H1 (cell line): ENCODE data around the gene MAP10. TPM values are rescaled to one million over a fixed set of nuclear protein-coding genes. Genes with fewer than 3 reads are reported as not detected.

ENCODE experiments used
- CTCF ChIA-PET: fragments of 300-600 bp; sonication (Branson Sonifier 250); formaldehyde crosslinking; loops from one replicate; lab custom pipeline; 2021; ENCODE audit not compliant: partially characterized antibody; lab: Charles Lee
- POLR2A ChIA-PET: fragments of 300-600 bp; sonication (Branson Sonifier 250); formaldehyde crosslinking; loops from one replicate; lab custom pipeline; 2021; ENCODE audit warnings: inconsistent platforms; ENCODE audit not compliant: partially characterized antibody; lab: Charles Lee
- DNase-seq, 2 experiments: peaks; one replicate each; pipeline versions ENCODE4 v3.0.0 to v3.0.0-alpha.2; 2010 to 2022; ENCODE audit warnings: low spot score in 2 of 2, low read depth in 1 of 2, mixed read lengths in 1 of 2
- FAIRE-seq: peaks from 2 replicates; lab custom pipeline; 2011; peaks lifted over from hg19 to GRCh38; lab: Jason Lieb, UNC
- H2AFZ ChIP-seq: 2 replicates; pipeline ENCODE4 v1.8.1; 2012; ENCODE audit warnings: low read length, inconsistent platforms
- H2AK5ac ChIP-seq: 2 replicates; pipeline ENCODE4 v1.6.1; 2013; ENCODE audit warnings: low read depth, low read length
- H2BK120ac ChIP-seq: replicated peaks from 2 replicates; pipeline ENCODE3; 2013; ENCODE audit warnings: low read depth, low read length, inconsistent platforms
- H2BK12ac ChIP-seq: 2 replicates; pipeline ENCODE4 v1.6.1; 2013; ENCODE audit warnings: low read depth, low read length
- H2BK15ac ChIP-seq: 2 replicates; pipeline ENCODE4 v1.6.1; 2013; ENCODE audit warnings: low read length
- H2BK20ac ChIP-seq: 2 replicates; pipeline ENCODE4 v1.6.1; 2013; ENCODE audit warnings: low read length
- H2BK5ac ChIP-seq: 2 replicates; pipeline ENCODE4 v1.6.1; 2013; ENCODE audit warnings: low read depth, low read length
- H3K14ac ChIP-seq: 2 replicates; pipeline ENCODE4 v1.6.1; 2013; ENCODE audit warnings: inconsistent platforms; ENCODE audit not compliant: insufficient read length
- H3K18ac ChIP-seq: 2 replicates; pipeline ENCODE4 v1.6.1; 2013; ENCODE audit warnings: low read length; ENCODE audit errors: extremely low read depth
- H3K23ac ChIP-seq: 2 replicates; pipeline ENCODE4 v1.6.1; 2013; ENCODE audit warnings: inconsistent platforms; ENCODE audit not compliant: insufficient read length
- H3K23me2 ChIP-seq: 2 replicates; pipeline ENCODE4 v1.6.1; 2013; ENCODE audit warnings: low read depth, low read length
- H3K27ac ChIP-seq: 2 replicates; pipeline ENCODE4 v1.6.1; 2011; ENCODE audit warnings: low read depth, low read length, inconsistent platforms
- H3K27me3 ChIP-seq, 4 experiments: replicated peaks in 1 of 4; 1 replicate in 1 of 4; 2 replicates in 3 of 4; pipeline versions ENCODE4 v1.6.1 to v1.8.1; 2011 to 2013; ENCODE audit warnings: low read length in 3 of 4, mild to moderate bottlenecking in 3 of 4, inconsistent platforms in 2 of 4, mixed read lengths in 2 of 4, moderate library complexity in 1 of 4; ENCODE audit not compliant: control insufficient read depth in 3 of 4, insufficient read depth in 3 of 4; ENCODE audit errors: extremely low read depth in 1 of 4
- H3K36me3 ChIP-seq, 4 experiments: 2 replicates each; pipeline versions ENCODE4 v1.6.1 to v1.8.1; 2011 to 2013; ENCODE audit warnings: mild to moderate bottlenecking in 4 of 4, low read length in 3 of 4, moderate library complexity in 2 of 4, control low read depth in 1 of 4, inconsistent platforms in 1 of 4; ENCODE audit not compliant: insufficient read depth in 4 of 4, control insufficient read depth in 2 of 4
- H3K4ac ChIP-seq: replicated peaks from 2 replicates; pipeline ENCODE3; 2013; ENCODE audit warnings: low read length, low read depth, mixed read lengths, inconsistent platforms; ENCODE audit not compliant: insufficient read length
- H3K4me1 ChIP-seq, 4 experiments: replicated peaks in 1 of 4; 1 replicate in 1 of 4; 2 replicates in 3 of 4; pipeline versions ENCODE4 v1.6.1 to v1.8.1; 2011 to 2013; ENCODE audit warnings: low read length in 3 of 4, inconsistent platforms in 2 of 4, mixed read lengths in 1 of 4; ENCODE audit not compliant: insufficient read depth in 4 of 4, control insufficient read depth in 3 of 4
- H3K4me2 ChIP-seq, 2 experiments: 2 replicates each; pipeline versions ENCODE4 v1.6.1 to v1.8.1; 2011 to 2013; ENCODE audit warnings: low read depth in 2 of 2, low read length in 2 of 2, control low read depth in 1 of 2, inconsistent platforms in 1 of 2, mild to moderate bottlenecking in 1 of 2; ENCODE audit not compliant: insufficient read depth in 1 of 2
- H3K4me3 ChIP-seq, 4 experiments: fragments of 200-600, 300-600 bp in 1 of 4; sonication (generic), shearing (Covaris generic), sonication (Bioruptor Twin) in 1 of 4; 2 replicates each; pipeline versions ENCODE4 v1.5.1 to v1.8.1; 2011 to 2016; ENCODE audit warnings: low read length in 4 of 4, low read depth in 3 of 4, control low read depth in 2 of 4, inconsistent platforms in 2 of 4, mild to moderate bottlenecking in 2 of 4, mixed read lengths in 1 of 4, moderate library complexity in 1 of 4; ENCODE audit not compliant: insufficient read depth in 2 of 4; ENCODE audit errors: extremely low read depth in 1 of 4
- H3K56ac ChIP-seq: replicated peaks from 2 replicates; pipeline ENCODE3; 2013; ENCODE audit warnings: low read depth, mild to moderate bottlenecking, mixed read lengths, low read length, inconsistent platforms; ENCODE audit not compliant: insufficient read length
- H3K79me1 ChIP-seq: 2 replicates; pipeline ENCODE4 v1.6.1; 2013; ENCODE audit warnings: low read depth, low read length, control low read depth
- H3K79me2 ChIP-seq, 2 experiments: 2 replicates each; pipeline versions ENCODE4 v1.6.1 to v1.8.1; 2012 to 2013; ENCODE audit warnings: low read length in 2 of 2, mild to moderate bottlenecking in 2 of 2, inconsistent platforms in 1 of 2; ENCODE audit not compliant: insufficient read depth in 2 of 2, control insufficient read depth in 1 of 2
- H3K9ac ChIP-seq, 4 experiments: replicated peaks in 1 of 4; 1 replicate in 1 of 4; 2 replicates in 3 of 4; pipeline versions ENCODE4 v1.6.1 to v1.8.1; 2011 to 2013; ENCODE audit warnings: low read depth in 3 of 4, low read length in 3 of 4, control low read depth in 2 of 4, mild to moderate bottlenecking in 2 of 4, moderate library complexity in 2 of 4, inconsistent platforms in 1 of 4; ENCODE audit errors: extremely low read depth in 1 of 4
- H3K9me3 ChIP-seq, 2 experiments: 2 replicates each; pipeline versions ENCODE4 v1.6.1 to v1.8.1; 2012 to 2013; ENCODE audit warnings: mild to moderate bottlenecking in 2 of 2, moderate library complexity in 2 of 2, control low read depth in 1 of 2, inconsistent platforms in 1 of 2, low read depth in 1 of 2, low read length in 1 of 2, mixed read lengths in 1 of 2; ENCODE audit not compliant: insufficient read depth in 2 of 2
- H4K20me1 ChIP-seq, 2 experiments: replicated peaks in 1 of 2; 2 replicates each; pipeline versions ENCODE3 to v1.8.1; 2011 to 2013; ENCODE audit warnings: inconsistent platforms in 2 of 2, low read length in 2 of 2, mild to moderate bottlenecking in 1 of 2; ENCODE audit not compliant: insufficient read depth in 2 of 2, control insufficient read depth in 1 of 2
- H4K5ac ChIP-seq: 2 replicates; pipeline ENCODE4 v1.6.1; 2013; ENCODE audit warnings: low read length, low read depth, mixed read lengths, inconsistent platforms; ENCODE audit not compliant: insufficient read length
- H4K8ac ChIP-seq: 2 replicates; pipeline ENCODE4 v1.8.0; 2013; ENCODE audit warnings: mild to moderate bottlenecking, moderate library complexity, low read length, inconsistent platforms; ENCODE audit not compliant: insufficient read depth; ENCODE audit errors: extremely low read depth
- H4K91ac ChIP-seq: replicated peaks from 2 replicates; pipeline ENCODE3; 2013; ENCODE audit warnings: low read length, mixed read lengths, inconsistent platforms; ENCODE audit not compliant: insufficient read length
- KDM5A ChIP-seq: fragments of 200-600 bp; IDR thresholded peaks from 2 replicates; pipeline ENCODE4 v1.7.1; 2012; ENCODE audit warnings: mild to moderate bottlenecking, low read length, inconsistent platforms, mixed read lengths
- POU5F1 ChIP-seq: IDR thresholded peaks from 2 replicates; pipeline ENCODE4 v1.6.1; 2011; ENCODE audit warnings: low read depth, mild to moderate bottlenecking, low read length, moderate library complexity
- ZNF274 ChIP-seq: IDR thresholded peaks from 2 replicates; pipeline ENCODE4 v1.7.0; 2012; ENCODE audit warnings: low read length, borderline replicate concordance; ENCODE audit errors: extremely low read depth
- WGBS, 2 experiments: shearing (Covaris generic) in 1 of 2; methylation state at CpG; one replicate each; pipeline versions ENCODE4 v1.1.6 to v1.1.7; 2013 to 2015; ENCODE audit warnings: low lambda C conversion rate in 2 of 2, mixed read lengths in 2 of 2, inconsistent platforms in 1 of 2, low coverage in 1 of 2, missing lambda C conversion rate in 1 of 2; ENCODE audit not compliant: insufficient replicate concordance in 2 of 2, insufficient coverage in 1 of 2, insufficient read length in 1 of 2; ENCODE audit errors: extremely low coverage in 1 of 2, missing lambda C conversion rate in 1 of 2; 5-methylcytosine and 5-hydroxymethylcytosine counted together
- polyA plus RNA-seq, 7 experiments: library from polyadenylated mRNA; depleted of rRNA in 3 of 7; stranded (reverse) in 5 of 7; unstranded in 2 of 7; fragments of >200 nt in 5 of 7; fragments of 200-250 nt in 2 of 7; gene quantifications; 1 replicate in 5 of 7; 2 replicates in 1 of 7; 4 replicates in 1 of 7; pipeline versions ENCODE4 v1.2.1 to v1.2.3, GENCODE V29; 2011 to 2013; ENCODE audit warnings: missing spikeins in 2 of 7, mixed read lengths in 2 of 7
- total RNA-seq: library from RNA; stranded (reverse); fragmentation: NEBNext Ultra II Directional; extraction: Animal tissue kit (Norgen Biotek cat#: 25700); gene quantifications from 2 replicates; pipeline ENCODE4 v1.2.1, GENCODE V29; 2021

Gene MAP10
- total and polyA plus RNA-seq, 2 of the 8 experiments (the other 6 are each of a cell fraction or from before 2014, with no cell fraction given): 1.5 to 3.5 TPM

DNA sequence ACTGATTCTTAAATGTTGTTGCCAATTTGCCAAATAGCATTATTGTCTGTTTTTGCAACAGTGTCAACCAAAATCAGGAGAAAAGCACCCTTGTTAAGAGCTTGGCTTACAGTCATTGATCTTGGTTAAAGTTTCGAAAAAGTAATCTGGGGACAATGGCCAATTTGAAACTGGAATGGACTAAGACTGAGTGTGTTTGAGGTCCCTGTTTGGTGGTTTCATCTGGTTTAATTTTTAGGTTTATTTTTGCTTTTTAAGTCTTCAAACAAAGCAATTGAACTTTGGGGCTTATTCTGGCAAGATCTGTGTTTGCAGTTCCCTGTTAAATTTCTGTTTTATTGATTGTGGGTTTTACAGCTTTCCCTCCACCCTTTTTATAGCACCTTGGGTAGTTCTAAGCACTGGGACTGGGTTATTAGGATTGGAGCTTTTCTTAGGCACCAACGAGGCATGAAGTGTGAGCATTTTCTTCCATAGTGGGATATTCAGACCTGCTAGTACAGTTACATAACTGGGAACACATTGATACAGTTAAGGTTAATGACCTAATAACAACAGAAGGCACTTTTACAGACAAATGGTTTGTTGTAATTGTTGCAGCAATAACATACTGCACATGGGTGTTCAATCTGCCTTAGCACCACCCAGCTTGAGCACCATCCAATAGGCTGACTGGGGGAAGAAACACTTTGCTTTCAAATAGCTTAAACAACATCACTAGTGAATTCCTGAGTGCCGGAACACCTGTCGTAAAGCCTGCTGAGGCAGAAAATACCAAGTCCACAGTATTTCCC is 40.6 kb upstream of the MAP10 start:
- DNase-seq (no peak), FAIRE-seq (no peak)
- H3K79me1 ChIP-seq: no peaks in the 10 kb centered on the region
- WGBS, 2 experiments: 91% methylated on average over 4 of the region's 4 CpGs; no CpG with 5 or more reads in 1 of the 2 experiments
- no peaks in the 10 kb centered on the region for H3K27me3 ChIP-seq
- H3K18ac ChIP-seq: no peak overlapping the region
- no peaks in the 10 kb centered on the region for H3K23me2 ChIP-seq
- H3K23ac ChIP-seq: no peak overlapping the region
- H3K4ac ChIP-seq: no peak overlapping the region
- H2AK5ac ChIP-seq: 0 out of 2 replicates have a peak overlapping the region, but pooled peaks have one; percentile 25
- peaks cover 2 to 9% (median 8%) of the 10 kb centered on the region in 4 experiments; a peak in 6 of 7 replicates for H3K4me1 ChIP-seq
- POLR2A ChIA-PET: no interaction called here
- H3K79me2 ChIP-seq: no peaks in the 10 kb centered on the region
- no peak overlapping the region for H2BK120ac ChIP-seq
- H3K9me3 ChIP-seq: peaks cover 4 to 8% of the 10 kb centered on the region in 2 experiments; a peak in 2 of 4 replicates
- CTCF ChIA-PET: no interaction called here
- no peak overlapping the region for H3K56ac ChIP-seq
- H2BK20ac ChIP-seq: no peak overlapping the region
- no peak overlapping the region for H2BK15ac ChIP-seq
- no peak overlapping the region for H2BK12ac ChIP-seq
- no peak overlapping the region for H3K27ac ChIP-seq
- no peak overlapping the region; the same call in 1 of the 2 replicates for H2AFZ ChIP-seq
- H3K36me3 ChIP-seq: no peaks in the 10 kb centered on the region
- no peak overlapping the region for H4K5ac ChIP-seq
- H3K4me3 ChIP-seq: no peak overlapping the region
- TF ChIP-seq POU5F1: no peak
- no peak for TF ChIP-seq ZNF274
- TF ChIP-seq KDM5A: no peak
- no peak overlapping the region for H4K91ac ChIP-seq
- H3K14ac ChIP-seq: no peak overlapping the region
- no peak overlapping the region for H3K9ac ChIP-seq
- no peaks in the 10 kb centered on the region for H4K20me1 ChIP-seq
- no peak overlapping the region for H3K4me2 ChIP-seq
- no peak overlapping the region for H2BK5ac ChIP-seq
- H4K8ac ChIP-seq: no peak overlapping the region
